Spinal cord (tissue), 10 donors: ENCODE data around the gene MSRB2. TPM values are rescaled to one million over a fixed set of nuclear protein-coding genes. Genes with fewer than 3 reads are reported as not detected.

Experiments used
- DNase-seq, 6 donors: peaks; one replicate each; pipeline versions ENCODE4 v3.0.0 to v3.0.0-alpha.2; 2013 to 2015; ENCODE audit warnings: low spot score in 6 of 6, low read depth in 4 of 6
- H3K27ac ChIP-seq: one replicate; pipeline ENCODE4 v1.5.1; 2013; ENCODE audit warnings: low read depth, low read length, control low read depth
- H3K27me3 ChIP-seq: one replicate; pipeline ENCODE4 v1.6.1; 2013; ENCODE audit warnings: low read length; ENCODE audit not compliant: control insufficient read depth, insufficient read depth
- H3K36me3 ChIP-seq: one replicate; pipeline ENCODE4 v1.6.1; 2013; ENCODE audit warnings: low read length; ENCODE audit not compliant: control insufficient read depth, insufficient read depth
- H3K4me1 ChIP-seq: one replicate; pipeline ENCODE4 v1.6.1; 2013; ENCODE audit warnings: low read length; ENCODE audit not compliant: control insufficient read depth, insufficient read depth
- H3K4me3 ChIP-seq: one replicate; pipeline ENCODE4 v1.5.1; 2013; ENCODE audit warnings: low read depth, low read length, control low read depth
- H3K9me3 ChIP-seq: one replicate; pipeline ENCODE4 v1.6.1; 2013; ENCODE audit warnings: low read length; ENCODE audit not compliant: control insufficient read depth, insufficient read depth
- WGBS: methylation state at CpG from one replicate; pipeline ENCODE4 v1.1.5; 2013; ENCODE audit warnings: missing lambda C conversion rate; ENCODE audit not compliant: insufficient coverage; 5-methylcytosine and 5-hydroxymethylcytosine counted together
- polyA plus RNA-seq, 2 donors: library from polyadenylated mRNA; unstranded; fragments of 120-200 nt; gene quantifications; one replicate each; pipeline ENCODE4 v1.2.1, GENCODE V29; 2013; ENCODE audit not compliant: insufficient read length in 2 of 2
- total RNA-seq, 2 donors: library from RNA; depleted of rRNA in 1 of 2; stranded (reverse); fragments of 120-200 nt in 1 of 2; fragments of >200 nt in 1 of 2; gene quantifications; one replicate each; pipeline versions ENCODE4 v1.2.3 to v1.2.4, GENCODE V29; 2013 to 2014
- donor health status: healthy.

MSRB2 gene
- total and polyA plus RNA-seq, 4 donors, result 19.6 to 46.9 (median 35.7) TPM

DNA sequence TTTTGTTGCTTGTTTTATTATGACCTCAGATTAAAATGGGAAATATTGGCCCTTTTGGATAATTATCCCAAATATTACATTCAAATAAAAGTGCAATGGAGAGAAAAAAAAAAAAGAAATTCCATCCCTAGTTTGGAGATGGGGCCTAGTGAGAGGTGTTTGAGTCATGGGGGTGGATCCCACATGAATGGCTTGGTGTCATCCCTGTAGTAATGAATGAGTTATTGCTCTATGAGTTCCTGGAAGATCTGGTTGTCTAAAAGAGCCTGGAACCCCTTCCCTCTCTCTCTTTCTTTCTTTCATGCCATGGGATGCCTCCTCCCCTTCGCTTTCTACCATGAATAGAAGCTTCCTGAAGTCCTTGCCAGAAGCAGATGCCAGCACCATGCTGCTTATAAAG is 44.3 kb downstream of the MSRB2 start:
- Histone ChIP-seq H3K27ac (no peak overlapping the region), H3K4me3 (no peak overlapping the region), H3K36me3 (no peaks in the 10 kb centered on the region), H3K9me3 (no peaks in the 10 kb centered on the region), H3K27me3 (no peaks in the 10 kb centered on the region), H3K4me1 (no peaks in the 10 kb centered on the region)
- WGBS, result no CpG with 5 or more reads among the region's 1 CpG
- no peak for DNase-seq

GRCh38 chr10:23141995-23142394 is 46.6 kb downstream of the MSRB2 start:
- H3K27me3 ChIP-seq, result no peaks in the 10 kb centered on the region
- WGBS, result 100% methylated on average over 2 of the region's 4 CpGs

GRCh38 chr10:23146258-23146657 is 50.9 kb downstream of the MSRB2 start:
- WGBS, result 78% methylated on average over 7 of the region's 9 CpGs
- Histone ChIP-seq H3K27ac (no peak overlapping the region), H3K9me3 (no peaks in the 10 kb centered on the region), H3K4me1 (peaks cover 4% of the 10 kb centered on the region), H3K36me3 (no peaks in the 10 kb centered on the region), H3K4me3 (no peak overlapping the region), H3K27me3 (no peaks in the 10 kb centered on the region)
- no peak for DNase-seq

More at GRCh38 chr10:23141995-23142394, 46.6 kb downstream of the MSRB2 start:
- Histone ChIP-seq H3K4me3 (no peak overlapping the region), H3K9me3 (no peaks in the 10 kb centered on the region), H3K4me1 (peaks cover 4% of the 10 kb centered on the region), H3K36me3 (no peaks in the 10 kb centered on the region), H3K27ac (no peak overlapping the region)
- DNase-seq, result no peak

DNA sequence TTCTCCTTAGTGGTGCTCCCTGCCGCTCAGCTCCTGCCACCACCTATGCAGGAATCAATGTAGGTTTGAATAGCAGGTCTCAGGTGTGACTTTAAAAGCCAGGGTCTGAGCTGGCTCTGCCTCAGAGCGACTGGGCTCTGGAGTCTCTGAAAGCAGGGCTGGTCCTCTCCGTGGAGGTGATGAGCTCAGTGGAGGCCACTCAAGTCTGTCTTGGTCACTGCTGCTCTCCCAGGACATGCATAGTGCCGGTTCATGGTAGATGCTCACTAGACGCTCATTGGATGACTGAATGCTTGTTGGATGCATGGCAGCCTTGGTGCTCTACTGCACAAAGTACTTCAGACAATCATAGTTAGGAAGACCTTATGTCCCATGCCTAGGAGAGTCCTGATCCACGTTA is 51.7 kb downstream of the MSRB2 start:
- H3K36me3 ChIP-seq, result no peaks in the 10 kb centered on the region
- no peaks in the 10 kb centered on the region for H3K27me3 ChIP-seq
- H3K4me1 ChIP-seq, result peaks cover 4% of the 10 kb centered on the region
- no peak overlapping the region for H3K27ac ChIP-seq
- DNase-seq, result no peak
- no peaks in the 10 kb centered on the region for H3K9me3 ChIP-seq
- no peak overlapping the region for H3K4me3 ChIP-seq
- 89% methylated on average over 5 of the region's 6 CpGs for WGBS

- 88% methylated on average over 5 of the region's 19 CpGs for WGBS
- H3K36me3 ChIP-seq, result no peaks in the 10 kb centered on the region
- no peak overlapping the region for H3K27ac ChIP-seq
- DNase-seq, result no peak
- no peak overlapping the region for H3K4me3 ChIP-seq
- no peaks in the 10 kb centered on the region for H3K27me3 ChIP-seq
- peaks cover 4% of the 10 kb centered on the region for H3K4me1 ChIP-seq
- H3K9me3 ChIP-seq, result no peaks in the 10 kb centered on the region
Observed at GRCh38 chr10:23148214-23148613, 52.8 kb downstream of the MSRB2 start.

DNA sequence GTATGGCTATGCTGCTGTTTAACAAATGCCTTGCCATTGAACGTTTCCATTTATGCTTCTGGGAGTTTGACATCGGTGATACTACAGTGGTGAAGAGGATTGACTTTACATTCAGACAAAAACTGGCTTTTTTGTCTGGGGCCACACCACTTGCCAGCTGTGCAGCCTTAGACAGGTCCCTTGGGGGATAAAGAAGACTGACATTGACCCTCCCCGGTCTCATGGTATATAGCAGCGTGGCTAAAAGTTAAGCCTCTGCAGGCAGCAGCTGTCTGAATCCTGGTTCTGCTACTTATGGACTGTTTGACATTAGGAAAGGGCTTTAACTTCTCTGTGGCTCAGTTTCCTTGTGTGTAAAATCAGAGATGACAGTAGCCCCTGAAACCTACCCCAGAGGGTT is 54.7 kb downstream of the MSRB2 start:
- Histone ChIP-seq H3K27ac (no peak overlapping the region), H3K9me3 (no peaks in the 10 kb centered on the region), H3K27me3 (no peaks in the 10 kb centered on the region), H3K4me1 (peaks cover 4% of the 10 kb centered on the region), H3K4me3 (no peak overlapping the region), H3K36me3 (no peaks in the 10 kb centered on the region)
- WGBS, result 91% methylated on average over 4 of the region's 4 CpGs
- no peak for DNase-seq

DNA sequence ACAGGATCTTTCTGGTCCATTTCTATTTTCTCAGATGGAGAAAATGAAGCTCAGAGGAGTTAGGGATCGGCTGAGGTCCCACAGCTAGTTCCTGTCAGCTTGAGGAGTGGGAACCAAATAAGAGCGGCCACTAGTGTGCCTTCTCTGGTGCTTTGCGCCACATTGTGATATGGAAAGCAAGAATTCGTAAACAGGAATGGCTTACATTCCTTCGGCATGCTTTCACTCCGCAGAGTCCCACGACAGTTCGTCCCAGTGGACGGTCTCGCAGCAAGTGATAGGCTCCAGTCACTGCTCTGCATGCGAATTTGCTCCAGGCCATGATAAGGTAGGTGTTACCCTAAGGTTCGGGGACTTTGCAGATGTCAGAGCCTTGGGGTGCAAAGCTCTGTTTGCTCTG is 55.2 kb downstream of the MSRB2 start:
- no peak overlapping the region for H3K4me3 ChIP-seq
- peaks cover 4% of the 10 kb centered on the region for H3K4me1 ChIP-seq
- no peaks in the 10 kb centered on the region for H3K27me3 ChIP-seq
- WGBS, result 85% methylated on average over 12 of the region's 12 CpGs
- H3K36me3 ChIP-seq, result no peaks in the 10 kb centered on the region
- no peak for DNase-seq
- H3K27ac ChIP-seq, result no peak overlapping the region
- H3K9me3 ChIP-seq, result no peaks in the 10 kb centered on the region

GRCh38 chr10:23151071-23151470 is 55.7 kb downstream of the MSRB2 start:
- H3K27me3 ChIP-seq, result no peaks in the 10 kb centered on the region
- DNase-seq, result no peak
- H3K9me3 ChIP-seq, result no peaks in the 10 kb centered on the region
- H3K27ac ChIP-seq, result no peak overlapping the region
- WGBS, result 83% methylated on average over 7 of the region's 7 CpGs
- H3K36me3 ChIP-seq, result no peaks in the 10 kb centered on the region
- H3K4me1 ChIP-seq, result peaks cover 3% of the 10 kb centered on the region
- no peak overlapping the region for H3K4me3 ChIP-seq

DNA sequence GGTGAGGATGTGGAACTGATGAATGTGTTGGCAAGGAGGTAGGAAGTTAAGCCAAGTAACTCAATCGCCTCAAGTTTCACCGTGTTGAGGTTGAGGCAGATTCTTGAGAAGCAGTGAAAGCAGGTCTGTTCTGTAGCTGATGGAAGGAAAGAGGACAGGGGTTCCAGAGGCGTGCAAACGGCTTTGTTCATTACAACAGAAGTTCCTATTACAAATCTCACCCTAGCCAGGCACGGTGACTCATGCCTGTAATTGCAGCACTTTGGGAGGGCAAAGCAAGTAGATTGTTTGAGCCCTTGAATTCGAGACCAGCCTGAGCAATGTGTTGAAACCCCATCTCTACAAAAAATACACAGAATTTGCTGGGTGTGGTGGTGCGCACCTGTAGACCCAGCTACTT is 59.8 kb downstream of the MSRB2 start:
- Histone ChIP-seq H3K4me3 (no peak overlapping the region), H3K9me3 (no peaks in the 10 kb centered on the region)
- WGBS, result 90% methylated on average over 2 of the region's 7 CpGs

DNA sequence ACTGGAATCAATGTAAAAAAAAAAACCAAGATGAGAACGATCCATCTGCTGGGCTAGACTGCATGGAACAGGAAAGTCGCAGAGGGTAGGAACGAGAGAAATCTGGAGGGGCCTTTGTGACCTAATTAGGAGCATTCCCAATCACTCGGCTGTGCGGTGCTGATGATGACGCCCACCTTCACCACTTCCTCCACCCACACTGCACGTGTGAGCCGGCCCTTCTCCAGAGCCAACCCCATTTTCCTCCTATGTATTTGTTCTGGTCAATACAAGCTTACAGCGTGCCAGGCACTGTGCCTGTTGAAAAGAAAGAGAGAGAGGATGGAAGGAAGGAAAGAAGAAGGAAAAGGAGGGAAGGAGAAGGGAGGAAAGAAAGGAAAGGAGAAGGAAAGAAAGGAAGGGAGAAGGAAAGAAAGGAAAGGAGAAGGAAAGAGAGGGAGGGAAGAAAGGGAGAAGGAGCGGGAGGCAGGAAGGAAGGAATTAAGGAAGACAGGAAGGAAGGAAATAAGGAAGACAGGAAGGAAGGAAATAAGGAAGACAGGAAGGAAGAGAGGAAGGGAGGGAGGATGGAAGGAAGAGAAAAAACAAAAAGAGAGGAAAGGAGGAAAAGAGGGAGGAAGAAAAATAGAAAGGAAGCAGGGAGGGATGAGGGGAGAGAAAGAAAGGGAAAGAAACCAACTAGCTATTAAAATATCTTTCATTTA is 61.2 kb downstream of the MSRB2 start:
- Histone ChIP-seq H3K36me3 (no peaks in the 10 kb centered on the region), H3K4me1 (peaks cover 5% of the 10 kb centered on the region), H3K4me3 (no peak overlapping the region), H3K27ac (no peak overlapping the region), H3K9me3 (no peaks in the 10 kb centered on the region), H3K27me3 (peaks cover 2% of the 10 kb centered on the region)
- WGBS, result 75% methylated on average over 8 of the region's 10 CpGs
- no peak for DNase-seq

More for the DNA sequence above, 59.8 kb downstream of the MSRB2 start:
- H3K4me1 ChIP-seq, result peaks cover 5% of the 10 kb centered on the region
- peaks cover 2% of the 10 kb centered on the region for H3K27me3 ChIP-seq
- no peak overlapping the region for H3K27ac ChIP-seq
- DNase-seq, result no peak
- no peaks in the 10 kb centered on the region for H3K36me3 ChIP-seq
